CD4-positive, alpha-beta T cell treated with Interferon alpha-2 for 1 hour (primary cell): ENCODE data around the gene CYSLTR1.
A peak's percentile ranks its signal among the peaks of the same experiment; 100 is the strongest.
"Not testable (repeated sequence)": the region's sequence is repeated elsewhere in the genome, so short reads cannot be mapped to it uniquely, and the experiment has no call there.

ENCODE experiments used
- DNase-seq, 2 donors: peaks; one replicate each; pipeline ENCODE4 v3.0.0-alpha.2; 2020 to 2022

The CYSLTR1 gene, protein sequence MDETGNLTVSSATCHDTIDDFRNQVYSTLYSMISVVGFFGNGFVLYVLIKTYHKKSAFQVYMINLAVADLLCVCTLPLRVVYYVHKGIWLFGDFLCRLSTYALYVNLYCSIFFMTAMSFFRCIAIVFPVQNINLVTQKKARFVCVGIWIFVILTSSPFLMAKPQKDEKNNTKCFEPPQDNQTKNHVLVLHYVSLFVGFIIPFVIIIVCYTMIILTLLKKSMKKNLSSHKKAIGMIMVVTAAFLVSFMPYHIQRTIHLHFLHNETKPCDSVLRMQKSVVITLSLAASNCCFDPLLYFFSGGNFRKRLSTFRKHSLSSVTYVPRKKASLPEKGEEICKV

DNA sequence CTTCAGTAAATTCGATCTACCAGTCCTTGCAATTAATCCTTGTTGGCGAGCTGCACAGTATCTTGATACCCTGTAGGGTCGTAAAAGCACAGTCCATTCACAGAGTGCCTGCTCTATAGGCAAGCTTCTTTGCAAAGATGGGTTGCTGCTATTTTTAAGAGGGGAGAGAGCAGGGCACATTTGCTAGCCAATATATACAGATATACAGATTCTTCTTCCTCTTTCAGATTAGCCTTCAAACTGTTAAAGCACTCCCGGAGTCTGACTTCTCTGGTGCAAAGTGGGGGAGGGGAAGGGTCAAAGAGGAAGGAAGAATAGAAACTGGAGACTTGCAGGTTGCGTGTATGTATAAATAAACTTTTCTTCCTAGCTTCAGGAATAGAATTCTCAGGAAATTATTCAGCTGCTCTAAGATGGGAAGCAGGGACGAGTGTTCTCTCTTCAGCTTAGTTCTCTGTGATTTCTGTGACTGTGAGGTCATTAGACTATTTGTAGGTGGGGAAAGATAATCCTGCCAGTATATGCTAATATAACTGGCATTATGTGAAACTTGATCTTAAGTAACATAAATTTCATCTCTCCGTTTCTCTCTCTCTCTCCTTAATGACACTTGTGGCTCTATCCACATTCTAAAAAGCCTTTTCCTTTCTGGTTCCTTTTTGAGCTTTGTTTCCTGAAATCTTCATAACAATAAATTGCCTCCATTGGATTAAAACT, at the start of gene CYSLTR1:
TSS of gene CYSLTR1 (minus strand) at position 242 of the 717 bp plus-strand sequence. CDS start 53,865 bp downstream, outside the sequence.
- peak in 1 of 2 donors; percentile 18 for DNase-seq

DNA sequence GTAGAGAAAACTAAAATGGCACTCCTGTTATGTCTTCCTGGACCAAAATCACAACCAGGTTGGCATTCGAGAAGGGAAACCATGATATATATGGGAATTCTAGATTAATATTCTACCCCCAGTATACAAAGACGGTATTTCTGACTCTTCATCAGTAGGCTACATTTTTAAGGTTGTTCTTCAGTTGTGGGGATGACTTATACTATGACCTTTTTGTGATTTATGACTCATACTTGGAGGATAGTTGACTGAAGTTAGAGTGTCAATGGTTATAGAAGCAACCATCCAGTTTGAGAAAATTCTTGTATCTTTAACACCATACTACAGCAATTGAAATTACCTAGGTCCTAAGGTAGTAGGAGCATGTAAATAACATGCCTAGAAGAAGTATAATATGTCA, 49.8 kb upstream of the CYSLTR1 start:
- no peak for DNase-seq

DNA sequence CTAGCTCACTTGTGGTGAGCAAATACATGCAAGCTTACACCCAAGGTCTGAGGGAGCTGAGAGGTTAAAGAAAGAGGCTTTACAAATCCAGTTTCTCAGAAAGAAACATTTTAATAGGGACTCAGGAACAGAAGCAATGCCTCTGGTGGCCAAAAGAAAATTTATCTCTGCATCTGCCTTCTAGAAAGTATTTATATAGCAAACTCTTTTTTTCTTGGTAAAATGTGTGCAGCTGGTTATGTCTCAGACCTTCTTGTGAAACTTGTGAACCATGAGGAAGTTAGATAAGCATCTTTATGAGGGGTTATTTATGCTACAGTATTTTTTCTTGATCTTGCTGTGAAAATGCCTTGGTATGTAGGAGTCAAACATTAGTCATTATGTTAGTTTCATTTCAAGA, 48.5 kb upstream of the CYSLTR1 start:
- peak in 1 of 2 donors; percentile 5 for DNase-seq

DNA sequence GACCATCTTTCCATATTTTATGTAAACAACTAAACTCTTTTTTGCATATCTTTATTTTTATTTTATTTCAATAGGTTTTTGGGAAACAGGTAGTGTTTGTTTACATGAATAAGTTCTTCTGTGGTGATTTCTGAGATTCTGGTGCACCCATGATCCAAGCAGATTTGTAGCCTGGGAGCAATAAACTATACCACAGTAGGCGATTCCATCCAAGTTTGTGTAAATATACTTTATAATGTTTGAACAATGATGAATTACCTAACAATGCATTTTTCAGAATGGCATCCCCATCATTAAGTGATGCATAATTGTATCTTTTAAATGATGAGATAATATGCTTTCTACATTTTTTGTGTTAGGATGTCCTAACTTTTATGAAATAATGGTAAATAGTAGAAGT, 39.2 kb upstream of the CYSLTR1 start:
- no peak for DNase-seq

DNA sequence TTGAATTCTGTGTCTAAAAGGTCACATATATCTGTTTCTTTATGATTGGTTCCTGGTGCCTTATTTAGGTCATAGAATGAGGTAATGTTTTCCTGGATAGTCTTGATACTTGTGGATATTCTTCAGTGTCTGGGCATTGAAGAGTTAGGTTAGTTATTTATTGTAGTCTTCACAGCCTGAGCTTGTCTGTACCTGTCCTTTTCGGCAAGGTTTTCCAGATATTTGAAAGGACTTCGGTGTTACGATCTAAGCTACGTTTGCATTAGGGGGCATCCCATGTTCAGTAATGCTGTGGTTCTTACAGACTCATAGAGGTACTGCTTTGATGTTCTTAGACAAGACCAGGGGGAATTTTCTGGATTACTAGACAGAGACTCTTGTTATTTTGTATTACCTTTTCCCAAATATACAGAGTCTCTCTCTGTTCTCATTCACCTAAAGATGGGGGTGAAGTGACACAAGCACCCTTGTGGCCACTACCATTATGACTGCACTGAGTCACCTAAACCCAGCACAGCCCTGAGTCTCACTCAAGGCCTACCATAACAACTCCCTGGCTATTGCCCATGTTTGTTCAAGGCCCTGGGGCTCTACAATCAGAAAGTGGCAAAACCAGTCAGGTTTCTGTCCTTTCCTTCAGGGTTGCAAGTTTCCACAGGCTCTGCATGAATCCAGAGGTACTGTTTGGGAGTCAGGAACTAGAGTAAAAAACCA, 30.1 kb upstream of the CYSLTR1 start:
- no peak for DNase-seq

DNA sequence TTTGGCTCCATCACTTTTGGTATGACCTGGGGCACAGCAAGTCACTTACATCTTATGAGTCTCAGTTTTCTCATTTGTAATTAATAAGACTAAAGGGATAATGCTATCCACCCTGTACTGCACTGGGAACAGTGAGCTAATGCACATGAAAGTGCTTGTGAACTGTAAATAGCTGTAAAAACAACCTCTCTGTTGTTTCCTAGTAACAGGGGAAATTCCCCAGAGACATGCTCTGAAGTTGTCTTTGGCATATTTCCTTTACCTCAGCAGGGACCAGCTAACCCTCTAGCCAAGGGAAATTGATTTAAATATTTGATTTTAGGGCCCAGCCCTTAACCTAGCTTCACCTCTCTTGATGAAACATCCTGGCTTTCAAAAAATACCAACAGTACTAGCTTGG, 6.1 kb upstream of the CYSLTR1 start:
- DNase-seq = peak; percentile 25 to 71

DNA sequence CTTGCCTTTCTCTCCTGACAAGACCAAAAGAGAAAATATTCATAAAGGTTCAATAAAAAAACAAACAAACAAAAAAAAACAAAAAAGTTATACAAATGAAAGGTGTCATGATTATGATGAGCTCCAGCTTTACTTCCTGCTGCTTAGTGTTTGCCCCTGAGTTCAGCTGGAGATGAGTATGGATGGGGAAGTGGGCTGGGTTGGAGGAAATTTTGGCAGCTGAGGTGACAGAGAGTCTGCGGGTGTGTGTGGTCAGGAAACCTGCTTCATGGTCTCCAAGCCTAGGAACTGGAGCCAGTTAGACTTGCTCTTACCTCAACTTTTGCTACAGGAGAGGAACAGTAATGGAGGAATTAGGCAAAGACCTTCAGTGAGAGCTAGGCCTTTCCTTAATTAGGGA, 4.3 kb upstream of the CYSLTR1 start:
- no peak for DNase-seq

DNA sequence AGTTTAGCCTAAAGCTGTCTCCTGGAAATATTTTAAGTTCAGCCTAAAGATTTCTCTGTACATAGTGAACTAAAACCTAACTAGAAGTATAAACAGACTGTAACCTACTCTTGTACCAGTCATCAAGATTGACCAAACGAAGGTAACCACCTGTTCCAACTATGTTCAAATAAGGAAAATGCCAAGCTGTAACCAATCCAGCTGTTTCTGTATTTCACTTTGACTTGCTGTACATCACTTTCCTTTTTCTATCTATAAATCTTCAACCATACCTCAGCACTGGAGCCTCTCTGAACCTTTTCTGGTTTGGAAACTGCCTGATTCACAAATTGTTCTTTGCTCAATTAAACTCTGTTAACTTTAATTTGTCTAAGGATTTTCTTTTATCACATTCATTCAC, 3.1 kb upstream of the CYSLTR1 start:
- no peak for DNase-seq

DNA sequence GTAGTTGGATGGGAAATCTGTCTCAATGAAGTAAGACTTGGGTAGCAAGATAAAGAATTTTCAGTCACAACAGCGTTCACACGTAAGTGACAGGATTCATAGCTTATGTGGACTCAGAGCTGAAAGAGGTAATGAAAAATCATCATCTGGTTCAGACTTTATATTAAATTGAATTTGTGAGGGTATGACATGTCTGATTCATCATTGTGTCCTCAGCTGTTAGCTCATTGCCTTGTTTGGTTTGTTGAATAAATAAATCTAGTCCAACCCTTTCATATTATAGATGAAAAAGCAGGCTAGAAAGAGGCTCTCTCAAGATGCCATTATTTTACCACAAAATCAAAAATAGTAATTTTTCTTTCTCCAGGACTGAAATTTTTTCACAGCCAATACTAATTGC, 2.7 kb upstream of the CYSLTR1 start:
- DNase-seq = no peak

DNA sequence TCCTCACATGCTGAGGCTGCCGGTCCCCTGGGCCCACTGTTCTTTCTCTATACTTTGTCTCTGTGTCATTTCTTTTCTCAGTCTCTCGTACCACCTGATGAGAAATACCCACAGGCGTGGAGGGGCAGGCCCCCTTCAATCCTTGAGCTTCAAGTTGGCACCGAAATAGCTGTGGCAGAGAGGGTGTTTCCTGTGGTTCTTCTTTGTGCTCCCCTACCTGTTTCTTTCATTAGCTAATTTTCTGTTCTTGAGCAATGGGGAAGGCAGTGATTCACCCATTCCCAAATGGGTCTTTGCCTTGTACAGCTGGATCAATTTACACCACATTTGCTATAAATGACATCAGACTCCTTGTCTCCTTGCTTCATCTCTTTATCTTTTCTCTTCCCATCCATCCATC, 2.1 kb upstream of the CYSLTR1 start:
- peak; percentile 23 to 38 for DNase-seq

DNA sequence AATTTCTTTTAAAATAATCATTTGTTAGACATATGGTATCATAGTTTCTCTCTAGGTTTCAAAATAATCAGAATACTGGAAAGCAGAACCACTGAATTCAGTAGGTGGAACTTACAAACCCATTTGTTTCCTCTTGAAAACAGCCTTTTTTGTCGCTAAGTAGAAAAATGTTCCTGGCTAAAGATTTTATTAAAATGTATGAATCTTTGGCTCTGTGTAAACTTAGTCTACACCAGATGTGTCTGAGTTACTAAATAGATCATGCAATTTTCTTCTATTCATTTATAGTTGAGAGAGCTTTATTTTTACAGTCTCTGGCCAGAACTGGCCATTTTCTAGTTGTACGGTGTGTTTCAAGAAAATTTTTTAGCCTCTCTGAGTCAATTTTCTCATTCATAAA, 1.0 kb downstream of the CYSLTR1 start:
- DNase-seq = no peak

DNA sequence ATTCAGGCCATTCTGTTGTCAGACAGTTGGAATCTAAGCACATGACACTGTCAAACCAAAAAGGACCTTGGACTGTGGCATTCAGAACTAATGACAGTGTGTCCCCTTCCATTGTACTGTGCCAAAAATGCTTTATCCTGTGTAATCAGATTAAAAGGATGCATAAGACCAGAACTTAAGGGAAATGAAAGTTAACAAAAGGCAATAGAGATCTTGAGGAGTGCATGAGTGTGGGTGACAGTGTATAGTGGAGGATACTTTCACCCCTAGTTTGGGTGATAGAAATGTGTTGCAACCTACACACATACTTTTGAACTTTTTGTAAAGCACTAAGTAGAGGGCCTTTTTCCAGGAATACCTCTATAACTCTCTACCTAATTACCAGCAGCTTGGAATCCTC, 4.5 kb downstream of the CYSLTR1 start:
- no peak for DNase-seq

DNA sequence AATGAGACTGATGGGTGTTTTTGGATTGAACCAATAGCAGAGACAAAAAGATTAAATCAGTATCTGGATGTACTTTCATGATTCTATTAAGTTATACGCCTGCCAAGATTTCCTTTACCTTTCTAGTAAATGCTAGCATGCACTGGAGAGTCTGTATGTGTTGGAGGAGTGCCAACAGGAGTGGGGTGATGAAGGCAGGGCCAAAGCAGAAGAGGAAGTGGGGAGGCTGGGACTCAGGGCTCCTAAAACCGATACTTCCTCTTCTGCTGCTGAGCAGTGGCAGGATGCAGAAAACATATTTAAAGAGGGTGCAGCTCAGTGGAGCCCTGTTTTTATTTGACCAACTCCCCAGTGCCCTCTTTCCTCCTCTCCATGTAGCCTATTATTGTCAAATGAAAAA, 5.6 kb downstream of the CYSLTR1 start:
- DNase-seq = peak; percentile 71 to 73

DNA sequence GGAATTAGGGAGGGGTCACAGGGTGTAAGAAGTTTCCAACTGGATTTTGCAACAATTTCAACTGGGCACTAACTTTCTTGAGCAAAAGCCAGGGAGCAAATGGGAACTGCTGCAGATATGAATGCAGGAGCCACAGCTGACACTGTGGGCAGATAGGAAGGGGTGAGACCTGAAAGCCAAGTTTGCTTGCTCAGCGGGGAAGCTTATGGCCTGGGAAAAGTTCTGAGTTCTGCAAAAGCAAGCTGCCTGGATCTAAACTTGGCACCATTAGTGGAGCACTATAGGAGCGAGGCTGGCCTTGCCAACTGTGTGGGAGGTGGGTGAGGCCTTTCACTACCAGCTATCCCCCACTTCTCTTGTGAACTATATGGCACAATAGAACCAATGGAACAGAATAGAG, 11.1 kb downstream of the CYSLTR1 start:
- DNase-seq = no peak

DNA sequence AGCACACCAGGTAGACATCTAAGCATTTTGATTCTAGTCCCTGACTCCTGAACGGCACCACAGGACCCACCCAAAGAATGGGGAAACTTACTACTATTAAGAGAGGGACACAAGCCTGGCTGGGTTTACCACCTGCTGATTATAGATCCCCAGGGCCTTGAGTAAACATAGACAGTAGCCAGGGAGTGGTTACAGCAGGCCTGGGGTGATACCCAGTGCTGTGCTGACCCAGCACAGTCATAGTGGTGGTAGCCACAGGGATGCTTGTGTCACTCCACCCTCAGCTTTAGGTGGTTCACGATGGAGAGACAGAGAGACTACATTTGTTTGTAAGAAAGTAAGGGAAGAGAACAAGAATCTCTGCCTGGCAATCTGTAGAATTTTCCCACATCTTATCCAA, 11.7 kb downstream of the CYSLTR1 start:
- no peak for DNase-seq

DNA sequence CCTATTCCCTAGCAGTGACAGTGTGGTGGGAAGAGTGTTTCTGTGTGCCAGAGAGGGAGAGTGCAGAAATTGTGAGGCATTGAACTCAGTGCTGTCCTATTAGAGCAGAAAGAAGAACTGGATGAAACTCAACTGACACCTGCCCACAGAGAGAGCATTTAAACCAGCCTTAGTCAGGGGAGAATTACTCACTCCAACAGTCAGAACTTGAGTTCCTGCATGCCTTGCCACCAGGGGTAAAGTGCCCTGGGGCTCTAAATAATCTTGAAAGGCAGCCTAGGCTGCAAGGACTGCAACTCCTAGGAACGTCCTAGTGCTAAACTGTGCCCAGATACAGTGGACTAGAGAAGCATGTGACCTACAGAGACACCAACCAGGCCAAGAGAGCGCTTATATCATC, 12.8 kb downstream of the CYSLTR1 start:
- DNase-seq = no peak

DNA sequence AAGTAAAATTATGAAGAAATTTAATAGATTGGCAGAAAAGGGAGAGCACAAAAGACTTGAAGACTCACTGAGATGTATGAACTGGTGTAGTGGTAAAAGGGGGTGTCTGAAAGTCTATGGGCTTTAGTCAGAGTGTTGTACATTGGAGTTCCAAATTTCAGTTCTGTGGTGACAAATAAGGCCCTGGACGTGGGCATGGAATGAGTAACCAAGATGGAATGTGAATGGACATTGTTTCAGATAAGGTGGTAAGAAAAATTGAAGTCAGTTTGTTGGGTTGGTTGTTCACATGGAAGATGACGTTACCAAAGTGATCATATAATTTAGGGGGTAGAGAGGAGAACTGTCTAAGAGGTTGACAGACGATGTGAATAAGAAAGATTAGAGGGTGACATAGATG, 13.9 kb downstream of the CYSLTR1 start:
- no peak for DNase-seq

DNA sequence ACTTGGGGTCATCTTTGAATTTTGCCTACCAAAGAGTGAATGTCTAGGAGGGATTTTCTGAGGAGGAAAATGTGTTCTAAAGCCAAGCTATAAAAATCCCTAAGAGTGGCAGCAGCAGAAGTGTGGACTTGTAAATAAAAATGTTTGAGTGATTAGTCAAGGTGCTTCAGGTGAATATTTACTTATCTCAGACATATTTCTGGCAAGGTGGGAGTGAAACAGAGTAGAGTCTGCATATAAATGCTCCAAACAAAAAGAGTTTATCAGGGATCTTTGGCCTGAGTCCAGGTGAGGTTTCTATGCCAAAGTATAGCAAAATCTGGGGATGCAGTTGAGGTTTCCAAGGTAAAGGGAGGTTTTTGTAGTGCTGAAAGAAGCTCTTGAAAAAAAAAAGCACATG, 19.7 kb downstream of the CYSLTR1 start:
- no peak for DNase-seq

DNA sequence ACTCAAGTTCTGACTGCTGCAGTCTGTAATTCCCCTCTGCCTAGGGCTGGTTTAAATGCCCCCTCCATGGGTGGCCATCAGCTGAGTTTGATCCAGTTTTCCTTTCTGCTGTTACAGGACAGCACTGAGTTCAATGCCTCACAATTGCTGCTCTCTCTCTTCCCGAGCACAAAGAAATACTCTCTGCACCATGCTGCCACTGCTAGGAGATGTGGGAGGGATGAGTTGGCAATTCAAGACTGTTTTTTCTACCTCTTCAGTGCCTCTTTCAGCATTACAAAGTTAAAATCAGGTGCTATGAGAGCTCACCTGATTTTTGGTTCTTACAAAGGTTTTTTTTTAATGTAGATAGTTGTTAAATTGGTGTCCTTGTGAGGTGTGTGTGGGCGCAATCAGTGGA, 24.3 kb downstream of the CYSLTR1 start:
- no peak for DNase-seq

DNA sequence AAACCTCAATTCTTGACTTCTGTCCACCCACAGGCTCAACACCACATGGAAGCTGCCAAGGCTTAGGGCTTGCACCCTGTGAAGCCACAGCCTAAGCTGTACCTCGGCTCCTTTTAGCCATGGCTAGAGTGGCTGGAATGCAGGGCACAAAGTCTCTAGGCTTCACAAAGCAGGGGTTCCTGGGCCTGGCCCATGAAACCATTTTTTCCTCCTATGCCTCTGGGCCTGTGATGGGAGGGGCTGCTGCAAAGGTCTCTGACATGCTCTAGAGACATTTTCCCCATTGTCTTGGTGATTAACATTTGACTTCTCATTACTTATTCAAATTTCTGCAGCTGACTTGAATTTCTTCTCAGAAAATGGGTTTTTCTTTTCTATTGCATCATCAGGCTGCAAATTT, 26.5 kb downstream of the CYSLTR1 start:
- not testable (repeated sequence) for DNase-seq

DNA sequence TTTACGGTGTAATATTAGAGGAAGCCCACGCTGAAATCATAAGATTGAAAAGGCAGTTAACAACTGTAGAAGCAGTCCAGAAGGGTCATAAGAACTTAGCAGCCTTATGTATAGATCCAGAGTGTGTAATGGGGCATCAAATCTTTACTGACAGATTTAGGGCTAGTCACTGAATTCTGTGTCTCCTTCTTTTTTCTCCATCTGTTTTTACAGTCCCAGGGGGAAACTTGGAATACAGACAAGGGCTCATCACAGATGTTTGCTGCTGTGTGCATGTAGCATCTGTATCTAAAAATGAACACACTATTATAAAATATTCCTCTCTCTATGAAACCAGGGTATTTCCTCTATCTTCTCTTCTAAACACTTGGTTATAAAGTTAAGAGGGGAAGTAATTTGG, 43.9 kb downstream of the CYSLTR1 start:
- DNase-seq = no peak

DNA sequence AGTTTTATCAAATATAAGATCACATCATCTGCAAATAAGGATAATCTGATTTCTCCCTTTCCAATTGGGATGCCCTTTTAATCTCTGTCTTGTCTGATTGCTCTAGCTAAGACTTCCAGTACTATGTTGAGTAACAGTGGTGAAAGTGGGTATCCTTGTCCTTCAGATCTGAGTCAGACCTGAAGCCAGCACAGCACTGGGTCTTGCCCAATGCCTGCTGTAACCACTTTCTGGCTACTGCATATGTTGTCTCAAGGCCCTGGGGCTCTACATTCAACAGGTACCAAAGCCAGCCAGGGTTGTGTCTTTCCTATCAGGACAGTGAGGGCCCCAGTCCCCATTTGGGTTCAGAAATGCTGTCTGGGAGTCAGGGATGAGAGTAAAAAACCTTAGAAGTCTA, 90.3 kb downstream of the CYSLTR1 start:
- no peak for DNase-seq

DNA sequence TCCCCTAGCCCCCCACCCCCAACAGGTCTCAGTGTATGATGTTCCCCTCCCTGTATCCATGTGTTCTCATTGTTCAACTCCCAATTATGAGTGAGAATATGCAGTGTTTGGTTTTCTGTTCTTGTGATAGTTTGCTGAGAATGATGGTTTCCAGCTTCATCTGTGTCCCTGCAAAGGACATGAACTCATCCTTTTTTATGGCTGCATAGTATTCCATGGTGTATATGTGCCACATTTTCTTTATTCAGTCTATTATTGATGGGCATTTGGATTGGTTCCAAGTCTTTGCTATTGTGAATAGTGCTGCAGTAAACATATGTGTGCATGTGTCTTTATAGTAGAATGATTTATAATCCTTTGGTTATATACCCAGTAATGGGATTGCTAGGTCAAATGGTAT, 101.4 kb downstream of the CYSLTR1 start:
- not testable (repeated sequence) for DNase-seq
